ENCODE results near the gene PALLD.

GRCh38 chr4:168564023-168564422, 67.2 kb downstream of the PALLD start:
- TF ChIP-seq CTCF (IDR thresholded peaks at IDR 0.05; ENCODE audit: poor library complexity, severe bottlenecking): no peak
- TF ChIP-seq REST (IDR thresholded peaks at IDR 0.05; ENCODE audit: borderline replicate concordance): no peak
- no peak for TF ChIP-seq EP300 (conservative IDR thresholded peaks at IDR 0.05; ENCODE audit: poor library complexity, severe bottlenecking)
- no peak for TF ChIP-seq EZH2 (IDR thresholded peaks at IDR 0.05; ENCODE audit: borderline replicate concordance, insufficient read depth, low read length, poor library complexity, severe bottlenecking)
- no peak for TF ChIP-seq MXI1 (conservative IDR thresholded peaks at IDR 0.05; ENCODE audit: poor library complexity, severe bottlenecking)
- no peak for TF ChIP-seq POLR2AphosphoS5 (IDR thresholded peaks at IDR 0.05)
